ENCODE data around the gene PTAFR.

The PTAFR gene

DNA sequence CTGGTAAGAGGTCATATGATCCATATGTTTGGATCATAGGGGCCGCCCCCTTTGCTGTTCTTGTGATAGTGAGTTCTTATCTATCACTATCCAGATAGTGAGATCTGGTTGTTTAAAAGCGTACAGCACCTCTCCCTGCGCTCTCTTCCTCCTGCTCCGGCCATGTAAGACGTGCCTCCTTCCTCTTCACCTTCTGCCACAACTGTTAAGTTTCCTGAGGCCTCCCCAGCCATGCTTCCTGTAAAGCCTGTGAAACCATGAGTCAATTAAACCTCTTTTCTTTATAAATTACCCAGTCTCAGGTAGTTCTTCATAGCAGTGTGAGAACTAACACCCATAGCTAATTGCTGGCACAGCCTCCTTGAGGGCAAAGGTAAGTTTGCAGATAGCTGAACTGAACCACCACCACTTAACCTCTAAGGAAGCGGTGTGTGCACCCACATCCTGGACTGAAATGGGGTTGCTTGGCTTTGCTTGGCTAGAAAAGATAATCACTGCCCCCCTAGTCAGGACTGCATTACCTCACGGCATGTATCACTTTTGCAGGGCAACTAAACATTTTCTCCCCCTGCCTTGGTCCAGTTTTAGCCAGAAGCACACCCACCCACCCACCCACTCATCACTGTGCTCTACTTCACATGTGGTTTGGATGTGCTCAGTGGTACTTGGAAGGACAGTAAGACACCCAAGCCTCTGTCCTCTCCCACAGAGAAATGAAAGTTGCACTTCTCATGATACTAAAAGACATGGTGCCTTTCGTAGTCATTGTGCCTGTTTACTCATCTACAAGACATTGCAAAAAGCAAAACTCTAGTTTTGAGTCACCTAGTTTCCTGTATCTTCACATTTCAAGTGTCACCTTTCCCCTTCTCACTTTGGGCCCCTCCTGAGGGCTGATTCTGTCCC is 23.1 kb upstream of the PTAFR start:
- no peak overlapping the region for H3K27ac ChIP-seq
- TF ChIP-seq, protein P1, sequence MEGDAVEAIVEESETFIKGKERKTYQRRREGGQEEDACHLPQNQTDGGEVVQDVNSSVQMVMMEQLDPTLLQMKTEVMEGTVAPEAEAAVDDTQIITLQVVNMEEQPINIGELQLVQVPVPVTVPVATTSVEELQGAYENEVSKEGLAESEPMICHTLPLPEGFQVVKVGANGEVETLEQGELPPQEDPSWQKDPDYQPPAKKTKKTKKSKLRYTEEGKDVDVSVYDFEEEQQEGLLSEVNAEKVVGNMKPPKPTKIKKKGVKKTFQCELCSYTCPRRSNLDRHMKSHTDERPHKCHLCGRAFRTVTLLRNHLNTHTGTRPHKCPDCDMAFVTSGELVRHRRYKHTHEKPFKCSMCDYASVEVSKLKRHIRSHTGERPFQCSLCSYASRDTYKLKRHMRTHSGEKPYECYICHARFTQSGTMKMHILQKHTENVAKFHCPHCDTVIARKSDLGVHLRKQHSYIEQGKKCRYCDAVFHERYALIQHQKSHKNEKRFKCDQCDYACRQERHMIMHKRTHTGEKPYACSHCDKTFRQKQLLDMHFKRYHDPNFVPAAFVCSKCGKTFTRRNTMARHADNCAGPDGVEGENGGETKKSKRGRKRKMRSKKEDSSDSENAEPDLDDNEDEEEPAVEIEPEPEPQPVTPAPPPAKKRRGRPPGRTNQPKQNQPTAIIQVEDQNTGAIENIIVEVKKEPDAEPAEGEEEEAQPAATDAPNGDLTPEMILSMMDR (conservative IDR thresholded peaks at IDR 0.05), result no peak

DNA sequence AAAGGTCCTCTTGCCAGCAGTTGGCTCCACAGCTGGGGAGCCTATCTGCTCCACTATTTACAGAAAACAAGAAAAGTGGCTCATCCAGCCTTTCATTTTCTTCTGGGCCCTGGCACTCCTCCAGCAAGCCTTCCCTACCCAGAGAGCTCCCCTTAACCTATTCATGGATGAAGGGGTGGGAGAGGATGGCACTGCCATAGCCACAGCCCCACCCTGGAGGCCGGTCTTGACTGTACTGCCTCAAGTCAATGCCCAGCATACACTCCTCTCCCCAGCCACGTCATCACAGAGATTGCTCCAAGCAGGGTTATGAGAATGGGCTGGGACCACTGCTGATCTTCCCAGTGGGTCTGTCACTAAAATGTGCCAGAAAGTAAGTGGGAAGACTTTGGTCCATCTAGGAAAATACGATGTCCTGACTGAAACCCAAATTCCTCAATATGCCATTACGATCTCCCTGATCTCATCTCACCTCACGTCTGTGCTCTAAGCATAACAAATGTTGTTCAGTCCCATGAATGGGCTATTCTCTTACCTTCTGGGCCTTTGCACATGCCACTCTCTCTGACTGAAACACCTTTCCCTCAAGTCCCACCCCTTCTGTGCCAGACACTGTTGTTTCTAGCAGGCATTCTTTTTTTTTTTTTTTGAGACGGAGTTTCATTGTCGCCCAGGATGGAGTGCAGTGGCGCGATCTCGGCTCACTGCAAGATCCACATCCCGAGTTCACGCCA is 21.4 kb upstream of the PTAFR start:
- H3K27ac ChIP-seq, result no peak overlapping the region
- TF ChIP-seq, protein P1 (conservative IDR thresholded peaks at IDR 0.05), result no peak

DNA sequence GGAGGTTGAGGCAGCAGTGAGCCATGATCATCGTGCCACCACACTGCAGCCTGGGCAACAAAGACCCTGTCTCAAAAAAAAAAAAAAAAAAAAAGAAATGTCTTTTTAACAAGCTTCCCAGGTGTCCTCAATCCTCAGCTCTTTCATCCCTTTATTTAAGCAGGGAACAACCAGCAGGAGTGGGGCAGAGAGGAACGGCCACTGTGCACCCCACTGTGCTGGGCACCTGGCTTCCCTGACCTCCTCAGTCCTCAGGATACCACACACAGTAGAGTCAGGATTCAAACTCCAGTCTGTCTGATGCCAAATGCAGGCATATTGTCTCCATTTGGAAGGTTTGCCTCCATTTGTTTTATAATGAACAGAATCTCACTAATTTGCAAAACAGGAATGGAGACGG is 19.8 kb upstream of the PTAFR start:
- no peak overlapping the region for H3K27ac ChIP-seq
- TF ChIP-seq, protein P1 (conservative IDR thresholded peaks at IDR 0.05), result no peak

DNA sequence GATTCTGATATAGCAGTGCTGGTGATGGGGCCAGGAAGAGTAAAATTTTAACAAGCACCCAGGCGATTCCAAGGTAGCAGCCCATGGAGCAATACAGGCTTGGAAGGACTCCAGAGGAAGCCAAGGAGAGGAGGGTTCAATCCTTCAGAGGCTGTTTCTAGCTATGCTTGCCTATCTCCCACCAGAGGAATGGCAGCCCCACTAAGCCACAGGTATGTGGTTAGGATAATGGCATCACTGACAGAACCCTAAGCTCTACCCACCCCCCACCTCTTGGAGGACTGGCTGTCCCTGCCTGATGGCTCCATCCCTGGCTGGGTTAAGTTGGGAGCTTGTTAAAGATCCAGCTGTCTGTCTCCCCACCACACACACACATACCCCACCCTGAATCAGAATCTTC is 19.3 kb upstream of the PTAFR start:
- TF ChIP-seq, protein P1 (conservative IDR thresholded peaks at IDR 0.05), result no peak
- no peak overlapping the region for H3K27ac ChIP-seq

DNA sequence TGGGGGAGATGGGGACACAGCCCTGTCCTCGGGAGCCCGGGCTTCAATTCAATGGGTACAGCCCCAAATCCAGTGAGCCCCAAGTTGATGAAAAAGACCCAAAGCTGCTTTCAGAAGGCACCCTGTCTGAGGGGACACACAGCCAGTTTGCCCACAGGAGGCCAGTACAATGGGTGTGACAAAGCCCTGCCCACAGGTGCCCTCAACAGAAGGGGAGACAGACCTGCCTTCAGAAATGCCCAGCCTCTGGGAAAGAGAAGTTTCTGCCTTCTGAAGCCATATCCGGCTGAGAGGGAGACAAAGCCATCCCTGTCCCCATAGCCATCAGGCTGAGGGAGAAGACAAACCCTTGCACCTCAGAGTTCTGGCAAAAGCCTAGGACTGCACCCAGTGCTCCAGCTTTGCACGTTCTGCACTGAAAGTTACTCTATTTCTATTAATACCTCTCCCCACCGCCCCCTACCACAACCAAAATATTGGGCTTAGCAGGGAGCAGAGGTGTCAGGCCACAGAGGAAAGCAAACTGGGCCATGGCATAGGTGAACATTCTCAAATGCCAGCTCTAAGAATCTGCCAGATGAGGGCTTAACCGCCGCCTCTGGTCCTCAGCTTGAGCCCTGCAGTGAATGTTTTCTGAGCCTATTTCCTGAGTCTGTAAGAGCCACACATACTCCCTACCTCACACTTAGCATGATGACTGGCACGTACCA is 18.0 kb upstream of the PTAFR start:
- H3K27ac ChIP-seq, result no peak overlapping the region
- TF ChIP-seq, protein P1 (conservative IDR thresholded peaks at IDR 0.05), result no peak

DNA sequence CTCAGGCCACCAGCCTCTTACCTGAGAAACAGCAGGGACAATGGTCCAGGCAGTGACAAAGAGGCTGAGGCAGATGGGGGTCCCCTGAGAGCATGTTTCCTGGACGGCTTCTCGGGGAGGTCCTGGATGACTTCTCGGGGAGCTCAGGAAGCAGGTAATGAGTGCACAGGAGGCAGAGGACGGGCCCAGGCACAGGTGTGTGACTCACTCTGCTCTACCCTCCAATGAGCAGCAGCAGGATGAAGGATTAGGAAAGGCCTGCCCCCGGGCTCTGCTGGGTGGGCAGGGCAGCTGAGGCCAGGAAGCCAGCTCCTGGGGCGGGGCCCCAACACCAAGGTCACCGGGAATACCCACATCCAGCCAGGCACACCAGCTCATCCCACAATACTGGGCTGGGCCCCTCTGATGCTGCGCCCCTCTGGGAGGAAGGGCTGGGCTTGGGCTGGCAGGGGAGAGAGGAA is 17.2 kb upstream of the PTAFR start:
- H3K27ac ChIP-seq, result no peak overlapping the region
- TF ChIP-seq, protein P1 (conservative IDR thresholded peaks at IDR 0.05), result no peak
